ENCODE results near the gene MNS1.

Gene MNS1

GRCh38 chr15:56472278-56472677 is 7.3 kb upstream of the MNS1 start:
- no peak overlapping the region for H3K4me3 ChIP-seq (ENCODE audit: low read depth, low read length)
- ChIA-PET POLR2A (no interaction called here), CTCF (interaction anchor here (0.6 kb wide), 1 partner anchor 20 kb away, joined by 3 read pairs; no protein-coding TSS in a partner anchor)
- no peak for DNase-seq (ENCODE audit: low read depth, low spot score)
- no peak for TF ChIP-seq CTCF (IDR thresholded peaks at IDR 0.05; ENCODE audit: insufficient read depth, low read length, missing control alignments)

- POLR2A ChIA-PET: no interaction called here
Measured at GRCh38 chr15:56471440-56472069, 6.6 kb upstream of the MNS1 start.

GRCh38 chr15:56469483-56469882 is 4.5 kb upstream of the MNS1 start:
- no peak overlapping the region for H3K4me3 ChIP-seq (ENCODE audit: low read depth, low read length)
- CTCF ChIA-PET: no interaction called here
- DNase-seq (ENCODE audit: low read depth, low spot score): no peak
- no peak for TF ChIP-seq CTCF (IDR thresholded peaks at IDR 0.05; ENCODE audit: insufficient read depth, low read length, missing control alignments)
- POLR2A ChIA-PET: no interaction called here

More at GRCh38 chr15:56471440-56472069, 6.6 kb upstream of the MNS1 start:
- TF ChIP-seq CTCF (IDR thresholded peaks at IDR 0.05; ENCODE audit: insufficient read depth, low read length, missing control alignments): no peak
- CTCF ChIA-PET: interaction anchor here (0.6 kb wide), 1 partner anchor 21 kb away, joined by 3 read pairs; no protein-coding TSS in a partner anchor
- no peak overlapping the region for H3K4me3 ChIP-seq (ENCODE audit: low read depth, low read length)
- no peak for DNase-seq (ENCODE audit: low read depth, low spot score)

GRCh38 chr15:56468401-56468800 is 3.5 kb upstream of the MNS1 start:
- no peak for TF ChIP-seq CTCF (IDR thresholded peaks at IDR 0.05; ENCODE audit: insufficient read depth, low read length, missing control alignments)
- CTCF ChIA-PET: interaction anchor here (1.4 kb wide), 1 partner anchor 224 kb away, joined by 4 read pairs; no protein-coding TSS in a partner anchor
- POLR2A ChIA-PET: no interaction called here
- no peak for DNase-seq (ENCODE audit: low read depth, low spot score)
- H3K4me3 ChIP-seq (ENCODE audit: low read depth, low read length): peak overlapping the region; percentile 45

GRCh38 chr15:56467616-56468015 is 2.7 kb upstream of the MNS1 start:
- DNase-seq (ENCODE audit: low read depth, low spot score): no peak
- CTCF ChIA-PET: interaction anchor here (1.4 kb wide), 1 partner anchor 223 kb away, joined by 4 read pairs; no protein-coding TSS in a partner anchor
- POLR2A ChIA-PET: no interaction called here
- TF ChIP-seq CTCF (IDR thresholded peaks at IDR 0.05; ENCODE audit: insufficient read depth, low read length, missing control alignments): no peak
- no peak overlapping the region for H3K4me3 ChIP-seq (ENCODE audit: low read depth, low read length)

- no peak for TF ChIP-seq CTCF (IDR thresholded peaks at IDR 0.05; ENCODE audit: insufficient read depth, low read length, missing control alignments)
- POLR2A ChIA-PET: no interaction called here
- DNase-seq (ENCODE audit: low read depth, low spot score): no peak
- CTCF ChIA-PET: no interaction called here
- H3K4me3 ChIP-seq (ENCODE audit: low read depth, low read length): no peak overlapping the region
Measured at GRCh38 chr15:56460947-56461346, 4.0 kb downstream of the MNS1 start.
